Caki2 (cell line): ENCODE data around the gene HAX1. TPM values are rescaled to one million over a fixed set of nuclear protein-coding genes. Genes with fewer than 3 reads are reported as not detected.
"Not testable (repeated sequence)": the region's sequence is repeated elsewhere in the genome, so short reads cannot be mapped to it uniquely, and the experiment has no call there.

Experiments
- DNase-seq: peaks from one replicate; pipeline ENCODE4 v3.0.0-alpha.2; 2015; ENCODE audit warnings: low read depth
- in situ Hi-C: cut with HindIII; loops from 2 replicates; pipeline ENCODE4 v1.10.0; 2016; ENCODE audit warnings: low sequenced_read_pairs, low pct_unique_long_range_greater_than_20kb, mixed read lengths
- total RNA-seq: library from RNA; depleted of rRNA; stranded (reverse); fragments of >200 nt; shearing (Covaris generic); gene quantifications from 2 replicates; pipeline ENCODE4 v1.2.3, GENCODE V29; 2014; ENCODE audit warnings: low replicate concordance

HAX1 gene
- total RNA-seq, 1 experiment from 2014 or later, result 139 TPM

DNA sequence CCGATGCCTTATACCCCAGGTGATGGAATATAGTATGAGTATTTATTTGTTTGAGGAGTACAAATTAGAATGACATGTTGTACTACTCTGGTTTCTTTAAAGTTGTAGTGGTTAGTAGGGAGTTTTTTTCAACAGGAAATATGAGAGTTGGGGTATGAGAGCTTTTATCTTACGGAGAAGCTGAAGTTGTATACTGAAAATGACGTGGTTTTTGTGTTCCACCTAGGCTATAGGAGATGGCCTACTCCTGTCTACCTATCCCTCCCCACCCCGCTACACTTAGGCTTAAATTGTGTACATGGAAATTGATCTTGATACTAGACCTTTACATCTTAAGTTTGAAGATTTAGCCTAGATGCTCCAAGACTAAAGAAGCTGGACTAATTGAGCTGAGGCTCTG lies 6.8 kb upstream of the HAX1 start:
- DNase-seq, result no peak
- in situ Hi-C loops, result no loop called here

- DNase-seq, result no peak
- in situ Hi-C loops, result no loop called here
Measured at GRCh38 chr1:154270833-154271232, 1.6 kb upstream of the HAX1 start.

DNA sequence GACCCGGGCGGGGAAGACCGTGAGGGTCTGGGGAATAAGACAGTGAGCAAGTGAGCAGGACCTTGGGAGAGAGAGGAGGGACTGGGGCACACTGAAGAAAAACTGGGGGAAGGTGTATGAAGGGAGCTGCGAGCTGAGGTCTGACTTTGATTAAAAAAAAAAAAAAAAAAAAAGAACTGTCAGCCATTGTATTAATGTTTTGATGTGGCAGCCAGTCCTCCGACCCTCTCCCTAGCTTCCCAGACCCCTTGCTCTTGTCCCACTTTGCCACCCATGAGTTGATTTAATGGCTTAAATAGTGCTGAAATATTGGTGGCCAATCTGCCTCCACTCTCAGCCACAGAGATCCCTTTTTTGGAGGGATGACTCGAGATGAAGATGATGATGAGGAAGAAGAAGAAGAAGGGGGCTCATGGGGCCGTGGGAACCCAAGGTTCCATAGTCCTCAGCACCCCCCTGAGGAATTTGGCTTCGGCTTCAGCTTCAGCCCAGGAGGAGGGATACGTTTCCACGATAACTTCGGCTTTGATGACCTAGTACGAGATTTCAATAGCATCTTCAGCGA lies 652 bp downstream of the HAX1 start:
- no peak for DNase-seq
- in situ Hi-C loops, result no loop called here

DNA sequence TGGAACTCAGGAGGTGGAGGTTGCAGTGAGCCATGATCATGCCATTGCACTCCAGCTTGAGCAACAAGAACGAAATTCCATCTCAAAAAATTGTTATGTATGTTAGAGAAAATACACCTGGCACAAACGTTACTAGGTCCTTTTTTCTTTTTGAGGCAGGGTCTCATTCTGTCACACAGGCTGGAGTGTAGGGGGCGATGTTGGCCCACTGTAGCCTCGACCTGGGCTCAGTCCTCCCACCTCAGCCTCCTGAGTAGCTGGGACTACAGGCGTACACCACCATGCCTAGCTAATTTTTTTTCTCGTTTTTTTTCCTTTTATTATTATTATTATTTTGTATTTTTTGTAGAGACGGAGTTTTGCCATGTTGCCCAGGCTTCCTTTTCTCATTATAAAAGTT lies 4.4 kb downstream of the HAX1 start:
- in situ Hi-C loops, result no loop called here
- no peak for DNase-seq

GRCh38 chr1:154287591-154287990 lies 15.2 kb downstream of the HAX1 start:
- in situ Hi-C loops, DNase-seq: not testable (repeated sequence)

GRCh38 chr1:154288661-154289060 lies 16.2 kb downstream of the HAX1 start:
- DNase-seq, result no peak
- in situ Hi-C loops, result no loop called here

DNA sequence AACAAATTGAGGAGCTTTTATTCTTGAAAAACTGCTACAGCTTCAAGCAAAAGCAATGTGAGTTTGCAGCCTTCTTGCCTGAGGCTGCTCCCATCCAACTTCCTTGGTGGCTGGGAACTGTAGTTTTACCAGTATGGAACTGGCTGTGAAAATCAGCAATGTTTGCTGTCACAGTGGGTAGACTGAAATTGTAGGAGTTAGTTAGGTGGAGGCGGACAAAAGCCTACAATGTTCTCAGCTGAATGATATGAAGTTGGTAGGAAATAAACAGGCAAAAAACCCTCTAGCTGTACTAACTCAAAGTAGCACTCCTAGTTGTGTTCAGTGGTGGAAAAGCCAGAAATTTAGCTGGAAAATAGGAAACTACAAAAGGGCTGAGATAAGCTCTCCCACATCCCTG lies 18.5 kb downstream of the HAX1 start:
- in situ Hi-C loops, result no loop called here
- no peak for DNase-seq

- in situ Hi-C loops, result no loop called here
- DNase-seq, result peak; percentile 18
Measured at GRCh38 chr1:154295408-154296235, 23.2 kb downstream of the HAX1 start.

- in situ Hi-C loops, result no loop called here
- no peak for DNase-seq
Measured at GRCh38 chr1:154301582-154301981, 29.2 kb downstream of the HAX1 start.

DNA sequence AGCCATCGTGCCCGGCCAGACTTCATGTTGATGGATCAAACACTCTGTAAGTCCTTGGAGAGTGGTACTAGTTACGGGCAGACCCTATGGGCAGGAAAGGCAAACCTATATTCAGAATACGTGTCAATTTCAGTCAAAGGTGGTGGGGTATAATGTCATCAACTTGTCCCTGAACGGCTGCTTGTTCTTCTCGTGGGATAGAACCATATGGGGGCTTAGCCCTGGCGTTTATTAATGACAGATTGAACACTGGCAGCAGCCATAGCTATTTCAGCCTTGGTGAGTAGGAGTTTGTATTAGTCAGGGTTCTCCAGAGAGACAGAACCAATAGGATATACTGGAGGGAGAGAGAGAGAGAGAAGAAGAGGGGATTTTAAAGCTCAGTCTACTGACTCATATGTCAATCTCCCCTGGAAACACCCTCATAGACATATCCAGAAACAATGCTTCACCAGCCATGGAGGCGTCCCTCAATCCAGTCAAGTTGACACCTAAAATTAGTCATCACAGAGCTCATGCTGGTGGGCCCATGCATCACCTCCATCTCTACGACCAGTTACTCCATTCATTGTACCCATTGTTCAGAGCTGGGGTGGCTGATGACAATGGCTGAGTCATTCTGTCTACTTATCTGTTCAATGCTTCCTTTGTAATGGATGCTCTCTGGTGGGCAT lies 32.4 kb downstream of the HAX1 start:
- in situ Hi-C loops, result no loop called here
- DNase-seq, result peak; percentile 18

DNA sequence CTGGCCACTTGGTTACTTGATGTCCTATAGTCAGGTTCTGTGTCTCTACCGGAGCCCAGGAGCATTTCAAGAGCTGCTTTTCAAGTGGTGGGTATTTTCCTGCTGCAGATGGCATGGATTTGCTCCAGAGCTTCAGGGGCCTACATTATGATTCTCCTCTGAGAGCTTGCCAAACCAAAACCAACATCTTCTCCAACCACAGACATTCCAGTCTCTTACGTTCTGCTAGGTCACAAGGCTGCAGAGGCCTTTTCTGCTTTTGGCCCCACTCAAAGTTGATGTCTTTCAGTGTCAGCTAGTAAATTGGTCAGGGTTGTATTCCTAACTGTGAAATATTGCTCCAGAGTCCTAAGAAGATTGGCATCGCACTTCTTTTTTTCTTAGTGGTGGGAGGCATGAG lies 33.7 kb downstream of the HAX1 start:
- DNase-seq, result no peak
- in situ Hi-C loops, result no loop called here

- DNase-seq, in situ Hi-C loops: not testable (repeated sequence)
Measured at GRCh38 chr1:154307670-154308270, 35.3 kb downstream of the HAX1 start.

- DNase-seq, in situ Hi-C loops: not testable (repeated sequence)
Measured at GRCh38 chr1:154309136-154309535, 36.7 kb downstream of the HAX1 start.

GRCh38 chr1:154312229-154313065 lies 40.0 kb downstream of the HAX1 start:
- in situ Hi-C loops, DNase-seq: not testable (repeated sequence)

DNA sequence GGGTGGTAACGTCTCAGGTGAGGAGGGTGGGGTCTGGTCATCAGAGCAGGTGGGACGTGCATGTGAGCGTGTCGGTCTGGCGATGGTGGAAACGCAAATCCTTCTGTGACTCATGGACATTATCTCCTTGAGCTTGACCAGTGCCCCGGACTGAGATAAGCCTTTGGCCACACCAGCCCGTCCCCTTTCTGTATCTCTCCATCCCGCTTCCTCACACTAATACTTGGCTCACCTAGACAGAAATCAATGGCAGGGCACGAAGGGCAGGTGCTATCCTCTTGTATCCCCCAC lies 40.6 kb downstream of the HAX1 start:
- in situ Hi-C loops, result no loop called here
- no peak for DNase-seq

DNA sequence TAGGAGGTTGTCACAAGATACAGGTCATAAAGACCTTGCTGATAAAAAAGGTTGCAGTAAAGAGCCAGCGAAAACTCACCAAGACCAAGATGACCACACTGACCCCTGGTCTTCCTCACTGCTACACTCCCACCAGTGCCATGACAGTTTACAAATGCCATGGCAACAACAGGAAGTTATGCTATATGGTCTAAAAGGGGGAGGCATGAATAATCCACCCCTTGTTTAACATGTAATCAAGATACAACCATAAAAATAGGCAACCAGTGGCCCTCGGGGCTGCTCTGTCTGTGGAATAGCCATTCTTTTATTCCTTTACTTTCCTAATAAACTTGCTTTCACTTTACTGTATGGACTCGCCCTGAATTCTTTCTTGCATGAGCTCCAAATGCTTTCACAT lies 41.8 kb downstream of the HAX1 start:
- DNase-seq, in situ Hi-C loops: not testable (repeated sequence)

DNA sequence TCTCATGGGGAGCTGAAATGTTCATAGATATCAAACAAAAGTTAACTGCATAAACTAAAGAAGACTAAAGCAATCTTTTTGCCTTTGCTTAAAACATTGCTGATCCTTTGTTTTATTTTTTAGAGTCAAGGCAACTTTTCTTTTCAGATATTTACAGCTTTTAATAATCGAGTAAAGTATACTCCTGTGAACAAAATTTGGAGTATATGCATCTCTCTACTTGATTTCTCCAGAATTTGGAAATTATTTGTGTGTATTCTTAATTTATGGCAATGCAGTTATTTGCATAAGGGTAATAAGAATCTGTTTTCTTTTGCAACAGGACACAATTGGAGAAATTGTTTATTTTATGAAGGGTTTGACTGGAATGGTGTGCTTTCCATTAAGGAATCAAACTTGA lies 44.3 kb downstream of the HAX1 start:
- in situ Hi-C loops, result no loop called here

DNA sequence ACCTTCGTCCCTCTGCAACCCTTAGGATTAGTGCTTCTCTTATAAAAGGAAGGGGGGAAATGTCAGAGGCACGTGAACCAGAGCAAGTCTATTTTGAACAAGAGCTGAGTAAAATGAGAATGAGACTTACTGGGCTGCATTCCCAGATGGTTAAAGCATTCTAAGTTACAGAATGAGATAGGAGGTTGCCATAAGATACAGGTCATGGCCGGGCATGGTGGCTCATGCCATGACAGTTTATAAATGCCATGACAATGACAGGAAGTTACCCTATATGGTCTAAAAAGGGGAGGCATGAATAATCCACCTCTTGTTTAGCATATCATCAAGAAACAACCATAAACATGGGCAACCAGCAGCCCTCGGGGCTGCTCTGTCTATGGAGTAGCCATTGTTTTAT lies 46.0 kb downstream of the HAX1 start:
- in situ Hi-C loops, result no loop called here
- no peak for DNase-seq

More for the DNA sequence above, 44.3 kb downstream of the HAX1 start:
- no peak for DNase-seq
